HG03575 (cell line): ENCODE measurements around the gene BNIP1.

Source experiments
- ATAC-seq: cut with Tn5 transposase; IDR thresholded peaks from one replicate; pipeline ENCODE4 v1.9.1; 2021; ENCODE audit not compliant: unreplicated experiment, insufficient number of reproducible peaks, low FRiP score; ENCODE audit errors: extremely low read depth

The BNIP1 gene

GRCh38 chr5:173161148-173161547, 16.8 kb downstream of the BNIP1 start:
- ATAC-seq: no peak

GRCh38 chr5:173163219-173163618, 18.9 kb downstream of the BNIP1 start:
- ATAC-seq: no peak

- ATAC-seq: no peak
These were observed 21.1 kb downstream of the BNIP1 start for GRCh38 chr5:173165177-173166016.

GRCh38 chr5:173172166-173172565, 27.8 kb downstream of the BNIP1 start:
- ATAC-seq: no peak

GRCh38 chr5:173175523-173175922, 31.2 kb downstream of the BNIP1 start:
- no peak for ATAC-seq

DNA sequence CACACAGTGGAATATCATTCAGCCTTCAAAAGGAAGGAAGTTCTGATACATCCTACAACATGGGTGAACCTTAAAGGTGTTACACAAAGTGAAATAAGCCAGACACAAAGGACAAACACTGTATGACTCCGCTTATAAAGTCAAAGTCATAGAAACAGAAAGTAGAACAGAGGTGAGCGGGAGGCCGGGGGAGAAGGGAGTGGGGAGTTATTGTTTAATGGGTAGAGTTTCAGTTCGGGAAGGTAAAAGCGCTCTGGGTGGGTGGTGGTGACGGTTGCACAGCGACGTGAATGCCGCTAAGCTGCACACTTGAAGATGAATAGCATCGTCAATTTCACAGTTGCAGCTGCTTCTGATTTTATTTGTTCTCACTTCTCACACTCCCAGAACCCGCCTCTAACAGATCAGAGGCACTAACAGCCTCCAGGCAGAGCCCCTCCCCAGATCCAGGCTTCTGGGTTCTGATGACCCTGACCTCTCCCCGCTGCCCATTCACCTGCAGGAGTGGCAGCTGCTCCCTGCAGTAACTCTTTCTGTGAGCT, 34.1 kb downstream of the BNIP1 start:
- no peak for ATAC-seq

GRCh38 chr5:173180331-173180730, 36.0 kb downstream of the BNIP1 start:
- ATAC-seq: no peak

GRCh38 chr5:173187054-173187743, 42.9 kb downstream of the BNIP1 start:
- ATAC-seq: no peak

- no peak for ATAC-seq
These were observed 43.9 kb downstream of the BNIP1 start for GRCh38 chr5:173188280-173188679.

- no peak for ATAC-seq
These were observed 46.7 kb downstream of the BNIP1 start for GRCh38 chr5:173191015-173191414.

DNA sequence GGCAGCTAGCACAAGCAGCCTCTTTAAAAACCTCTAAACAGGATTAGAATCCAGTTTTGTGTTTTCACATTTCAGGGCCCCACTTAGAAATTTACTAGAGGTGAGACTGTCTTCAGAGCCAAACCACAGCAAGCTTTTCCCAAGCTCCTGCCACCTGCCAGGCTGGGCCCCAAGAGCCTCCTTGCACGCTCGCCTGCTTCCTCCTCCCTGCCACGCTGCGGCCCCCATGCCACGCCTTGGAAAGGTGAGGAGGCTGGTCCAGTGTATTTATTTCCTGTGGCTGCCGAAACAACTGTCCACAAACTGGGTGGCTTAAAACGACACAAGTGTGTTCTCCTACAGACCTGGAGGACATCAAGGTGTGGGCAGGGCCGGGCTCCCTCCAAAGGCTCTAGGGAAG, 47.2 kb downstream of the BNIP1 start:
- ATAC-seq: no peak

DNA sequence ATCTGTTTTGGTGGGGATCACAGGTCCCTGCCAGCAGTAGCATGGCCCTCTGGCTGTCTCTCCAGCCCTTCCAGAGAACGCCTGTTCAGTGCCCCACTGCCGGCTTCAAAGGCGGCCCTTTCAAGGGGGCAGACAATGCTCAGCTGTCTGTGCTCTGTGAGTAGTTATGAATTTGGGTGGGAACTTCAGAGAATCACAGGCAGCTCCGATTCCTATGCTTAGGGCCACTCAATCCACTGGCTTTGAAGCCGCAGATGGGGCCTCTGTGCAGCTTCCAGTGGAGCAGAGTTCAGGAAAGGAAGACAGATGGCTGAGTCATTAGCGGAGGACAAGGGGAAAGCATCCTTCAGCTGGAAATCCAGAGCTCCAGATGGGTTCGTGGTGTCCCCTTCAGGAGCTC, 48.2 kb downstream of the BNIP1 start:
- no peak for ATAC-seq

GRCh38 chr5:173196133-173196952, 52.0 kb downstream of the BNIP1 start:
- no peak for ATAC-seq

DNA sequence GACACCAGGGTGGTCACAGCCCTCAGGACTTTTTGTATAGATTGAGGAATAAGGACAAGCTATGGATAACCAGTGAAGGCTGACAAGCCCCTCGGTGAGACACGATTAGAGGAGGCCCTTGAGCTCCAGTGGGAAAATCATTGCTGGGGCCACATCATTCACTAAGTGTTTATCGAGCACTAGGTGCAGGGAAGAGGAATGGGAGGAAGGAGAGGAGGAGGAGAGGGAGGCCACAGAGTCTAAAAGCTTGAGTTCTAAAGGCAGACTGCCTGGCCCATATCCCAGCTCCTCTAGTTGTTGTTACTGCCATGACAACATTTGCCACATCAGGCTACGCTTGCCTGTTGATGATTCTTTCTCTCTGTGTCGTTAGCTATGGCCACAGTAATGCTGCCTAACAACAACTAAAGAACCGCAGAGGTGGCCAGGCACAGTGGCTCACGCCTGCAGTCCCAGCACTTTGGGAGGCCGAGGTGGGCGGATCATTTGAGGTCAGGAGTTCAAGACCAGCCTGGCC, 53.1 kb downstream of the BNIP1 start:
- ATAC-seq: no peak

GRCh38 chr5:173198049-173198448, 53.7 kb downstream of the BNIP1 start:
- ATAC-seq: no peak

- no peak for ATAC-seq
These were observed 56.0 kb downstream of the BNIP1 start for GRCh38 chr5:173200356-173200755.

DNA sequence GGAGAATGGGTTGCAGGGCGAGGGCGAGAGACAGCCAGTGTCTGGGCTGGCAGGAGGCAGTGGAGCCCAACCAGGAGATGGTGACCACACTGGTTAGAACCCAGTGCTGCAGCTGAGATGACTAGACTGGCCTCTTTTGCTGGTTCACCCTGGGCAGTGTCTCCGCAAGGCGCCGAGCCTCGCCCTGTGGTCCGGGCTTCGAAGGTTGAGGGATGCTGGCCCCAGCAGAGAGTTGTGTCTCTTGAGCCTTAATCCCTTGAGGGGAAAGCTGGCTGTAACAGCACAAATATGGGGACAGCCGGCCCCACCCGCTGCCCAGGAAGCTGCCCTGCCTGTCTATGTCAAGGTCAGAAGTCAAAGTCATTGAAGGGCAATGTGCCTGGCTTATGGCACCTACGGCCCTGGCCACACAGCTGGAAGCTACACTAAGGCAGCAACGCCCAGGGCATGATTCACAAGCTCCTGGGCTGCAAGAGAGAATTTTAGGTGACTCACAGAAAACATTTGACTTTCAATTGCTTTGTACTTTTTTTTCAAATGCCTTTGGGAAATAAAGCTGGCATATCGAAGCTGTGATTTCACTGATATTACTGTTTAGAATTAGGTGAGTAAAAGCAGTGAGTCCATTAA, 57.4 kb downstream of the BNIP1 start:
- ATAC-seq: no peak

GRCh38 chr5:173202266-173202875, 58.0 kb downstream of the BNIP1 start:
- ATAC-seq: no peak
